HCT116 (cell line): Measurements from ENCODE around the gene MICA. TPM values are rescaled to one million over a fixed set of nuclear protein-coding genes. Genes with fewer than 3 reads are reported as not detected.

ENCODE experiments used
- ATAC-seq: fragments of 200-7000 bp; cut with Tn5 transposase; 2 replicates; pipeline ENCODE4 v1.9.1; 2020; ENCODE audit warnings: mild to moderate bottlenecking, moderate library complexity
- BruUV-seq: library from RNA; stranded (reverse); fragments of 400-500 nt; replicated peaks from 2 replicates; lab custom pipeline; 2021; lab: Mats Ljungman, UMichigan
- CTCF ChIA-PET: fragments of 300-600 bp; sonication (Branson Sonifier 250); formaldehyde crosslinking; loops from one replicate; lab custom pipeline; 2021; ENCODE audit warnings: antibody characterized with exemption; lab: Charles Lee
- POLR2A ChIA-PET: fragments of 300-600, 350-600 bp; sonication (Branson Sonifier 250); formaldehyde crosslinking; loops from one replicate; lab custom pipeline; 2021; ENCODE audit warnings: antibody characterized with exemption; lab: Charles Lee
- RAD21 ChIA-PET, 2 experiments: fragments of 300-600 bp; sonication (Branson Sonifier 250); formaldehyde crosslinking; loops; one replicate each; lab custom pipeline; 2023; ENCODE audit warnings: low total read pairs in 2 of 2; ENCODE audit not compliant: uncharacterized antibody in 2 of 2, unreplicated experiment in 2 of 2, low non-redundant PET in 1 of 2; lab: Charles Lee
- DNase-seq: peaks from one replicate; pipeline ENCODE4 v3.0.0-alpha.2; 2010; ENCODE audit warnings: low read depth, low spot score
- H2AFZ ChIP-seq: fragments of 200-600 bp; shearing (Covaris generic), sonication (generic); 2 replicates; pipeline ENCODE4 v1.6.1; 2017; ENCODE audit warnings: low read depth, mixed run types, mixed read lengths, antibody characterized with exemption, low read length; ENCODE audit not compliant: poor library complexity, severe bottlenecking
- H3K27ac ChIP-seq: 2 replicates; pipeline ENCODE4 v1.5.1; 2012; ENCODE audit warnings: low read depth, low read length
- H3K27me3 ChIP-seq: fragments of 200-600 bp; sonication (generic); 2 replicates; pipeline ENCODE4 v1.6.1; 2016; ENCODE audit warnings: mixed run types, low read length, mixed read lengths; ENCODE audit not compliant: insufficient read depth
- H3K36me3 ChIP-seq, 2 experiments: fragments of 200-500 bp in 1 of 2; fragments of 200-600 bp in 1 of 2; sonication (Bioruptor generic) in 1 of 2; sonication (generic) in 1 of 2; 2 replicates each; pipeline versions ENCODE4 v1.5.1 to v1.6.1; 2014 to 2016; ENCODE audit warnings: low read length in 2 of 2, inconsistent platforms in 1 of 2, mixed read lengths in 1 of 2, mixed run types in 1 of 2; ENCODE audit not compliant: insufficient read depth in 2 of 2, control insufficient read depth in 1 of 2
- H3K4me1 ChIP-seq, 2 experiments: fragments of 200-600 bp in 1 of 2; sonication (generic) in 1 of 2; 2 replicates each; pipeline versions ENCODE4 v1.5.1 to v1.6.1; 2012 to 2017; ENCODE audit warnings: low read length in 2 of 2, inconsistent platforms in 1 of 2, mild to moderate bottlenecking in 1 of 2, mixed read lengths in 1 of 2, mixed run types in 1 of 2, moderate library complexity in 1 of 2; ENCODE audit not compliant: insufficient read depth in 2 of 2, control insufficient read depth in 1 of 2
- H3K4me2 ChIP-seq: fragments of 200-600 bp; sonication (generic); 2 replicates; pipeline ENCODE4 v1.6.1; 2017; ENCODE audit warnings: mixed run types, low read length, mixed read lengths
- H3K4me3 ChIP-seq, 2 experiments: fragments of 200-600 bp in 1 of 2; sonication (generic) in 1 of 2; replicated peaks in 1 of 2; 2 replicates each; pipeline ENCODE4 v1.5.1; 2011 to 2016; ENCODE audit warnings: low read length in 2 of 2, control low read depth in 1 of 2, low read depth in 1 of 2, mild to moderate bottlenecking in 1 of 2, mixed read lengths in 1 of 2, mixed run types in 1 of 2
- H3K79me2 ChIP-seq: fragments of 200-600 bp; sonication (generic); 2 replicates; pipeline ENCODE4 v1.6.1; 2017; ENCODE audit warnings: mild to moderate bottlenecking, mixed run types, low read length, moderate library complexity, mixed read lengths; ENCODE audit not compliant: insufficient read depth
- H3K9ac ChIP-seq: fragments of 200-600 bp; sonication (generic); 2 replicates; pipeline ENCODE4 v1.6.1; 2016; ENCODE audit warnings: low read length, mixed read lengths
- H3K9me2 ChIP-seq: fragments of 200-600 bp; sonication (generic), shearing (Covaris generic); 2 replicates; pipeline ENCODE4 v1.6.1; 2017; ENCODE audit warnings: mixed run types, mild to moderate bottlenecking, moderate library complexity; ENCODE audit not compliant: insufficient read depth
- H3K9me3 ChIP-seq, 2 experiments: fragments of 200-500 bp in 1 of 2; fragments of 200-600 bp in 1 of 2; sonication (Bioruptor generic) in 1 of 2; sonication (generic) in 1 of 2; 2 replicates each; pipeline ENCODE4 v1.6.1; 2014 to 2017; ENCODE audit warnings: low read length in 2 of 2, mixed read lengths in 2 of 2, inconsistent platforms in 1 of 2, low read depth in 1 of 2, mild to moderate bottlenecking in 1 of 2, mixed run types in 1 of 2, moderate library complexity in 1 of 2; ENCODE audit not compliant: control insufficient read depth in 1 of 2, insufficient read depth in 1 of 2
- H4K20me1 ChIP-seq: fragments of 200-600 bp; sonication (generic), shearing (Covaris generic); 2 replicates; pipeline ENCODE4 v1.6.1; 2017; ENCODE audit warnings: mixed run types, mild to moderate bottlenecking, moderate library complexity; ENCODE audit not compliant: insufficient read depth
- CBX3 ChIP-seq: IDR thresholded peaks from 2 replicates; pipeline ENCODE4 v1.6.1; 2012; ENCODE audit warnings: low read depth
- CEBPB ChIP-seq: IDR thresholded peaks from 2 replicates; pipeline ENCODE4 v1.6.1; 2012; ENCODE audit warnings: low read depth
- EZH2 ChIP-seq: fragments of 200-600 bp; sonication (generic); IDR thresholded peaks from 2 replicates; pipeline ENCODE4 v1.6.1; 2017; ENCODE audit warnings: antibody characterized with exemption, mixed run types
- EZH2phosphoT487 ChIP-seq: fragments of 200-600 bp; IDR thresholded peaks from 2 replicates; pipeline ENCODE4 v1.6.1; 2018; ENCODE audit warnings: antibody characterized with exemption, borderline replicate concordance
- FOSL1 ChIP-seq: IDR thresholded peaks from 2 replicates; pipeline ENCODE4 v1.6.1; 2012; ENCODE audit warnings: low read depth
- JUND ChIP-seq: IDR thresholded peaks from 2 replicates; pipeline ENCODE4 v1.6.1; 2012
- MAX ChIP-seq: IDR thresholded peaks from 2 replicates; pipeline ENCODE4 v1.6.1; 2012
- POLR2A ChIP-seq: IDR thresholded peaks from 2 replicates; pipeline ENCODE4 v1.7.0; 2011; ENCODE audit warnings: borderline replicate concordance; ENCODE audit not compliant: insufficient read depth, insufficient read length; ENCODE audit errors: extremely low read depth
- RAD21 ChIP-seq: IDR thresholded peaks from 2 replicates; pipeline ENCODE4 v1.6.1; 2012; ENCODE audit warnings: low read depth, mild to moderate bottlenecking
- REST ChIP-seq: IDR thresholded peaks from 2 replicates; pipeline ENCODE4 v1.6.1; 2012; ENCODE audit warnings: low read depth
- SIN3A ChIP-seq: IDR thresholded peaks from 2 replicates; pipeline ENCODE4 v1.6.1; 2012; ENCODE audit warnings: low read depth
- SP1 ChIP-seq: IDR thresholded peaks from 2 replicates; pipeline ENCODE4 v1.6.1; 2012; ENCODE audit warnings: low read depth
- SRF ChIP-seq: IDR thresholded peaks from 2 replicates; pipeline ENCODE4 v1.6.1; 2012; ENCODE audit warnings: low read depth
- TCF7L2 ChIP-seq: IDR thresholded peaks from 2 replicates; pipeline ENCODE4 v1.7.0; 2011; ENCODE audit warnings: borderline replicate concordance, inconsistent platforms; ENCODE audit not compliant: insufficient read depth, insufficient read length; ENCODE audit errors: extremely low read depth
- YY1 ChIP-seq: IDR thresholded peaks from 2 replicates; pipeline ENCODE4 v1.6.1; 2011; ENCODE audit warnings: low read length, low read depth, moderate library complexity, mild to moderate bottlenecking; ENCODE audit not compliant: insufficient replicate concordance; ENCODE audit errors: extremely low read depth
- ZBTB33 ChIP-seq: IDR thresholded peaks from 2 replicates; pipeline ENCODE4 v1.6.1; 2011; ENCODE audit warnings: mild to moderate bottlenecking, low read length, moderate library complexity; ENCODE audit not compliant: insufficient replicate concordance; ENCODE audit errors: extremely low read depth
- intact Hi-C: fragments of 100-400 bp; cut with micrococcal nuclease; formaldehyde crosslinking; loops from 2 replicates; pipeline ENCODE4 v1.10.0; 2022
- total RNA-seq: library from RNA; stranded (reverse); gene quantifications from one replicate; pipeline ENCODE4 v1.2.1, GENCODE V29; 2021; ENCODE audit not compliant: unreplicated experiment

Gene MICA
- total RNA-seq, 1 experiment from 2014 or later: 24.1 TPM

- no TSS peak for BruUV-seq
- RAD21 ChIA-PET: no interaction called here
- DNase-seq (no peak), ATAC-seq (0 out of 2 replicates have a peak, but pooled peaks have one; percentile 12)
- POLR2A ChIA-PET: no interaction called here
- H3K4me3 ChIP-seq: no peak overlapping the region
- peaks cover 0 to 7% of the 10 kb centered on the region in 2 experiments; a peak in 3 of 4 replicates for H3K4me1 ChIP-seq
- H3K79me2 ChIP-seq: no peaks in the 10 kb centered on the region
- no peak overlapping the region for H3K9ac ChIP-seq
- no peak overlapping the region for H3K27ac ChIP-seq
- TF ChIP-seq EZH2phosphoT487 (no peak), CBX3 (no peak), CEBPB (no peak), TCF7L2 (no peak), ZBTB33 (no peak), RAD21 (no peak), REST (no peak), SRF (no peak), SP1 (no peak), EZH2 (no peak), YY1 (no peak), SIN3A (no peak), JUND (no peak), FOSL1 (no peak), MAX (no peak), POLR2A (no peak)
- H3K27me3 ChIP-seq: no peaks in the 10 kb centered on the region
- no peak overlapping the region for H2AFZ ChIP-seq
- intact Hi-C loops: no loop called here
- H3K4me2 ChIP-seq: no peak overlapping the region
- no peaks in the 10 kb centered on the region for H3K9me2 ChIP-seq
- H3K9me3 ChIP-seq: no peaks in the 10 kb centered on the region
- CTCF ChIA-PET: no interaction called here
- peaks cover 5 to 10% of the 10 kb centered on the region in 2 experiments; a peak in 2 of 4 replicates for H3K36me3 ChIP-seq
- no peaks in the 10 kb centered on the region for H4K20me1 ChIP-seq
These were observed 14.9 kb downstream of the MICA start for GRCh38 chr6:31418251-31418650.
